ENCODE measurements around the gene RPL5. TPM values are rescaled to one million over a fixed set of nuclear protein-coding genes. Genes with fewer than 3 reads are reported as not detected.
"Not testable (repeated sequence)": the region's sequence is repeated elsewhere in the genome, so short reads cannot be mapped to it uniquely, and the experiment has no call there.

The RPL5 gene
- 2,204 TPM for polyA plus RNA-seq (2013, experiment 1 of 2)
- 2,625 TPM for polyA plus RNA-seq (2013, experiment 2 of 2)

DNA sequence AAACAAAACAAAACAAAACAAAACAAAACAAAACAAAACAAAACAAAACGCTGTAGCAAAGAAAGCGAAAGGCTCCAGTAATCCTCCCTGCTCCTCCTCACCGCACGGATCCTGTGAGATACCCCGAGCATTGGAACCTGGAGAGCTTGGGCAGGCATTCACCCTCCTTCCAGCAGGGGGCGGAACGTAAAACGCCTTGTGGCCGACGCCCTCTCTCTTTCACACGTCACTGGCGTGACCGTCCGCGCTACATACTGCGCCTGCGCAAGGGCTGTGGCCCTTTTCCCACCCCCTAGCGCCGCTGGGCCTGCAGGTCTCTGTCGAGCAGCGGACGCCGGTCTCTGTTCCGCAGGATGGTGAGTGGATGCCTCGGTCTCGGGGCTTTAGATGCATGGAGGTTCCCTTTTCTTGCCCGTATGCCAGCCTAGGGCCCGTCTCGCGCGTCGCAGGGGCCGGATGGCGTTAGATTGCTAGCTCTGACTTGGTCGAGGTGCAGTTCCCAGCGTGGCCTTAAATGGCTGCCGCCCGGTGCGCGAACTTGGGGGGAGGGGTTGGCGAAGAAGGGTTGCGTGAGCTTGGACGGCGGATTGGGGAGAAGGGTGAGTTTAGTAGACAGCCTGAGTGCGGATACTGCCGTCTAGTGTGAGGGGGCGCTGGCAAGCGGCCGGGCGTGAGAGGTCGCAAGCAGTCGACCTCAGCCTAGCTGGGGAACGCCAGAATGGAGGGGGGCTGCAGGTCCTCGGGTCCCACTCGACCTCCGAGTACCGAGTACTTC lies at the start of gene RPL5:
Gene RPL5 (plus strand): TSS at position 279 of the 775 bp plus-strand sequence. CDS start 75 bp downstream, at position 354.
- Histone ChIP-seq H3K36me3 (ENCODE audit: insufficient read depth, low read length) (peaks cover 43% of the 10 kb centered on the region), H3K4me1 (ENCODE audit: insufficient read depth, low read length) (no peaks in the 10 kb centered on the region; the same call in 1 of the 2 replicates)
- WGBS, result 1% methylated on average over 57 of the region's 57 CpGs

DNA sequence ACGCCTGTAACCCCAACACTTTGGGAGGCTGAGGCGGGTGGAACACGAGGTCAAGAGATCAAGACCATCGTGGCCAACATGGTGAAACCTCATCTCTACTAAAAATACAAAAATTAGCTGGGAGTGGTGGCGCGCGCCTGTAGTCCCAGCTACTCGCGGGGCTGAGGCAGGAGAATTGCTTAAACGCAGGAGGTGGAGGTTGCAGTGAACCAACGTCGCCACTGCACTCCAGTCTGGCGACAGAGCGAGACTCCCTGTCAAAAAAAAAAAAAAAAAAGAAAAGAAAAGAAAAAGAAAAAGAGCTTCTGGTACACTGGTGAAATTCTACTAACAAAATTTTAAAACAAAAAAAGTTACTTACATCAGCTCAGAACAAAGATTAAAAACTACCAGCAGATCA lies 48.3 kb upstream of the RPL5 start:
- H3K36me3 ChIP-seq (ENCODE audit: insufficient read depth, low read length); H3K27me3 ChIP-seq (ENCODE audit: insufficient read depth, low read length); H3K9ac ChIP-seq (ENCODE audit: low read depth, low read length); H3K27ac ChIP-seq (ENCODE audit: low read depth, low read length); H3K4me1 ChIP-seq (ENCODE audit: insufficient read depth, low read length); H3K9me3 ChIP-seq (ENCODE audit: insufficient read depth, low read depth, low read length): not testable (repeated sequence)
- 76% methylated on average over 14 of the region's 14 CpGs for WGBS
- H3K4me3 ChIP-seq (ENCODE audit: low read length), result peak overlapping the region; percentile 81

More for the DNA sequence above, at the start of gene RPL5:
- H3K9me3 ChIP-seq (ENCODE audit: insufficient read depth, low read depth, low read length), result no peaks in the 10 kb centered on the region
- H3K9ac ChIP-seq (ENCODE audit: low read depth, low read length), result peak within 1 kb of the TSS; percentile 99
- H3K27ac ChIP-seq (ENCODE audit: low read depth, low read length), result peak within 1 kb of the TSS; percentile 89
- H3K27me3 ChIP-seq (ENCODE audit: insufficient read depth, low read length), result no peaks in the 10 kb centered on the region
- peak within 1 kb of the TSS; percentile 93 for H3K4me3 ChIP-seq (ENCODE audit: low read length)

DNA sequence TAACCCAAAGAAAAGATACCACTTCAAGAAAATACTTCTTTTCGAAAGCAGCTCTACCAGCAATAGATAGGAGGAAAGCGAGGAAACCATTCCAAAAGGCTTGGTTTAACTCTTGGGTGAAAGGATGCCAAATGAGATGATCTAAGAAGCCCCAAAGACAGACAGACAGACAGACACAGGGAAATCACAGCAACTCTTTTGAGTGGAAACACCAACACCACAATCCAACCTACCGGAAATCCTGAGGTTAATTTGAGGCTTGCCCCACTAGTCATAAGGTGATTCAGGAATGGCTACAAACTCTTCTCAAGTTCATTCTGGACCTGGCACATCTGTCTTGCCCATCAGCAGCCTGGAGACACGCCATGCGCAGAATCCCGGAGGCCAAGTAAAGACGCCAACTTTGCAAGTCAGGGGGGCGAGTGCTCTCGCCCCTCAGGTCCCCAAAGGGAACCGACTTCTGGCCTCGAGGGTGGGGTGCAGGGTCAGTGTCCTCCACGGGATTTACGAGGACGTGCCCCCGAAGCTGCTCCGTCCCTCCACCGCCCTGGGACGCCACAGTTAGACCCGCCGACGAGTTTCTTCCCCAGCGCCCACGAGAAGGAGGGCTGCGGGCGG lies 47.7 kb upstream of the RPL5 start:
- Histone ChIP-seq H3K27ac (ENCODE audit: low read depth, low read length) (no peak overlapping the region; the same call in 1 of the 2 replicates), H3K4me3 (ENCODE audit: low read length) (peak overlapping the region; percentile 81), H3K4me1 (ENCODE audit: insufficient read depth, low read length) (peaks cover 5% of the 10 kb centered on the region; the same call in 1 of the 2 replicates), H3K36me3 (ENCODE audit: insufficient read depth, low read length) (no peaks in the 10 kb centered on the region), H3K27me3 (ENCODE audit: insufficient read depth, low read length) (peaks cover 5% of the 10 kb centered on the region; the same call in 1 of the 2 replicates), H3K9me3 (ENCODE audit: insufficient read depth, low read depth, low read length) (no peaks in the 10 kb centered on the region), H3K9ac (ENCODE audit: low read depth, low read length) (peak overlapping the region; percentile 74)
- 5% methylated on average over 24 of the region's 25 CpGs for WGBS

DNA sequence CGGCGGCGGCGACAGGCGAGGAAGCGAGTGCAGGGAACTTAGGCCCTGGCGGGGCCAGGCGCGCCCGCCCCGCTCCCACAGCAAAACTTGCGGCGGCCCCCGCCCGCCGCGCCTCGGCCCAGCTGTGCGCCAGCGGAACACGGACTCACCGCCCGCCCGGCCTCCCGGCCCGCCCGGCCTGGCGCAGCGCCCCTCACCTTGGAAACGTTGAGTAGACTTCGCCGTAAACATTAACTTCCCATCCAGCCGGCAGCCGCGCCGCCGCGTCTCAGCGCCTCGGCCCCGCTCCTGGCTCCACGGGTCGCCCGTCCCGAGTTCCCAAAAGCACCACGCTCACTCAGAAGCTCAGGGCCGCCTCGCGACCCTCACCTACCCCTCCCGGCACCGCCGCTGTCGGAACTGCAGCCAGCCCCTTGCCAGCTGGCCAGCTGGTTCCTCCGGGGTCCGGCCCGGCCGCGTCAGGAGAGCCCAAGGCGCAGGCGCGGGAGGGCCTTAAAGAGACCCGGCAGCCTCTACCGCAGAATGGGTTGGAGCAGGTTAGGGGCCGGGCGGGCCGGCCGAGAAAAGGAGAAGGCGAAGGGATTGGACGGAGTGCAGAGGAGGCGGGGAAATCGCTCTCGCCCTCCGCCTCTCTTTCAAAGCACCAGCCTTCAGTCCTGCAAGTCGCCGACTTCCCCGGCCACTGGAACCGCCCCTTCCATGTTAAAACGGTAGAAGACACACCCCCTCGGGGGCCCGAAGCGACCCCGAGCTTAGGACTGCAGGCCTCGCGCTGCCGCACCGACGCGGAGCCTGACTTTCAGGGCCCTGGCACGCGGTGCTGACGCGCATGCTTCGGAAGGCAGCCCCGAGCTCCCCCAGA lies 47.0 kb upstream of the RPL5 start, which contains the start of gene EVI5:
Gene EVI5 (minus strand): TSS at position 470 of the 862 bp plus-strand sequence. CDS start 48,562 bp downstream, outside the sequence.
- Histone ChIP-seq H3K9me3 (ENCODE audit: insufficient read depth, low read depth, low read length) (no peaks in the 10 kb centered on the region), H3K27ac (ENCODE audit: low read depth, low read length) (peak within 1 kb of the TSS; percentile 77; the same call in 1 of the 2 replicates), H3K36me3 (ENCODE audit: insufficient read depth, low read length) (no peaks in the 10 kb centered on the region), H3K4me1 (ENCODE audit: insufficient read depth, low read length) (peaks cover 5% of the 10 kb centered on the region; the same call in 1 of the 2 replicates), H3K9ac (ENCODE audit: low read depth, low read length) (peak within 1 kb of the TSS; percentile 74), H3K4me3 (ENCODE audit: low read length) (peak within 1 kb of the TSS; percentile 81), H3K27me3 (ENCODE audit: insufficient read depth, low read length) (peaks cover 5% of the 10 kb centered on the region; the same call in 1 of the 2 replicates)
- WGBS, result under 1% methylated on average over 94 of the region's 94 CpGs

DNA sequence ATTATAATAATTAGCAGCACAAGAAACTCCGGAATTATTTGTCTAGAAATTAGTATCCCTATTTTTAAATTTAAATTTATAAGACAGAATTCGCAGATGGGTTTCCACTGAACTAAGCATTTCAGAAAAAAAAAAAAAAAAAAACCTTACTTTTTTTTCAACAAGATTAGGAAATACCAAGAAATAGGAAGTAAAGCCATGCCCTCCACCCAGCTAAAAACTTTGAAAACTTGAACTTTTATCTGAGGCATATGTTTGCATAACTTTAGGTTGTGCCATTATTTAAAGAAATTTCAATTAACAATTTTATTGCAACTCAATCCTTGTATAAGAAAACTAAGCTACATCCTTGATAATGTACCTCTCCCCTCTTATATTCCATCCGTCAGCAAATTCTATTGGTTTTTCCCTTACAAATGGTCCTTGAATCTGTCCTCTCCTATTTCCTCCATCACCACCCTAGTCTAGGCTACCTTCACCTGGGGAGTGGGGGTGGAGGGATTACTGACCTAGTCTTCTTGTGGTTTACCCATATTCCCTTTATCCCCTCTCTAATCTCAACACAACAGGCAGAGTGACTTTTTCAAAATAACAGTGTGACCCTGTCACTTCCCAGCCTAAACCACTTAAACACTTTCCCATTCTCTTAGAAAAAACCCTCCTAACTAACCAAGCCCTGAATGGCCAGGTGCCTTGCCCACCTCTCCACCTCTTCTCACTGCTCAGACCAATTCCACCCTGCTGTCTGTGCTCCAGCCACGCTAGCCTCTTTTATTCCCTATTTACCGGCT lies 45.5 kb upstream of the RPL5 start:
- Histone ChIP-seq H3K27me3 (ENCODE audit: insufficient read depth, low read length) (peaks cover 5% of the 10 kb centered on the region; the same call in 1 of the 2 replicates), H3K4me3 (ENCODE audit: low read length) (no peak overlapping the region), H3K4me1 (ENCODE audit: insufficient read depth, low read length) (peaks cover 10% of the 10 kb centered on the region), H3K9ac (ENCODE audit: low read depth, low read length) (no peak overlapping the region), H3K9me3 (ENCODE audit: insufficient read depth, low read depth, low read length) (no peaks in the 10 kb centered on the region), H3K27ac (ENCODE audit: low read depth, low read length) (no peak overlapping the region), H3K36me3 (ENCODE audit: insufficient read depth, low read length) (no peaks in the 10 kb centered on the region)
- 79% methylated on average over 4 of the region's 5 CpGs for WGBS

DNA sequence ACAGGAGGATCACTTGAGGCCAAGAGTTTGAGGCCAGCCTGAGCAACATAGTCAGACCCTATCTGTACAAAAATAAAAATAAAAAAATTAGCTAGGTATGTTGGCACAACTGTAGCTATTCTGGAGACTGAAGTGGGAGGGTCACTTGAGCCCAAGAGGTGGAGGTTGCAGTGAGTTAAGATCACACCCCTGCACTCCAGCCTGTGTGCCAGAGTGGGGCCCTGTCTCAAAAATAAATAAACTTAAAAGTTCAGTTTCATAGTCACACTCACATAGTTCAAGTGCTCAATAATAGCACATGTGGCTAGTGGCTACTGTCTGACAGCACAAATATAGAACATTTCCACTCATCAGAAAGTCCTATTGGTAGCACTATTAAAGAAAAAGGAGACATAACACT lies 41.8 kb upstream of the RPL5 start:
- H3K27me3 ChIP-seq (ENCODE audit: insufficient read depth, low read length), result peaks cover 5% of the 10 kb centered on the region; the same call in 1 of the 2 replicates
- H3K36me3 ChIP-seq (ENCODE audit: insufficient read depth, low read length), result no peaks in the 10 kb centered on the region
- no peaks in the 10 kb centered on the region for H3K9me3 ChIP-seq (ENCODE audit: insufficient read depth, low read depth, low read length)
- H3K27ac ChIP-seq (ENCODE audit: low read depth, low read length), result no peak overlapping the region
- H3K4me1 ChIP-seq (ENCODE audit: insufficient read depth, low read length), result peaks cover 24% of the 10 kb centered on the region
- H3K9ac ChIP-seq (ENCODE audit: low read depth, low read length), result no peak overlapping the region
- H3K4me3 ChIP-seq (ENCODE audit: low read length), result no peak overlapping the region

DNA sequence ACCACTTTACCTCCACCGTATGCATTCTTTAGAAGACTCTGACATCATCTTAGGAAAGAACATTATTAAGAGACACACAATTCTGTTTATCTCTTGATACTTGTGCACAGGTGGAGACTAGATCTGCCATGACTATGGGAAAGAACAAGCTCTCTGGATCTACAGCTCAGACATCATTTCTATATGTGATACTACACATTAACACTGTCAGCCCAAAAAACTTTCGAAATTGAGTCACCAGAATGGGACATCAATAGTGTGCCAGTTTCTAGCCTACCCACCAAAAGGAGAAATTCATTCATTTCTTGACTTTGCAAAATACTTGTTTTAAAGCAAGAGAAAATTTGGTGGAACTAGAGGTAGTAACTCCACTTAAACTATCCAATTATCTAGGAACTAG lies 41.0 kb upstream of the RPL5 start:
- Histone ChIP-seq H3K4me1 (ENCODE audit: insufficient read depth, low read length) (peaks cover 24% of the 10 kb centered on the region), H3K27me3 (ENCODE audit: insufficient read depth, low read length) (peaks cover 5% of the 10 kb centered on the region; the same call in 1 of the 2 replicates), H3K36me3 (ENCODE audit: insufficient read depth, low read length) (no peaks in the 10 kb centered on the region), H3K9me3 (ENCODE audit: insufficient read depth, low read depth, low read length) (no peaks in the 10 kb centered on the region), H3K9ac (ENCODE audit: low read depth, low read length) (no peak overlapping the region), H3K4me3 (ENCODE audit: low read length) (no peak overlapping the region), H3K27ac (ENCODE audit: low read depth, low read length) (no peak overlapping the region)
- WGBS, result 92% methylated on average over 2 of the region's 2 CpGs

DNA sequence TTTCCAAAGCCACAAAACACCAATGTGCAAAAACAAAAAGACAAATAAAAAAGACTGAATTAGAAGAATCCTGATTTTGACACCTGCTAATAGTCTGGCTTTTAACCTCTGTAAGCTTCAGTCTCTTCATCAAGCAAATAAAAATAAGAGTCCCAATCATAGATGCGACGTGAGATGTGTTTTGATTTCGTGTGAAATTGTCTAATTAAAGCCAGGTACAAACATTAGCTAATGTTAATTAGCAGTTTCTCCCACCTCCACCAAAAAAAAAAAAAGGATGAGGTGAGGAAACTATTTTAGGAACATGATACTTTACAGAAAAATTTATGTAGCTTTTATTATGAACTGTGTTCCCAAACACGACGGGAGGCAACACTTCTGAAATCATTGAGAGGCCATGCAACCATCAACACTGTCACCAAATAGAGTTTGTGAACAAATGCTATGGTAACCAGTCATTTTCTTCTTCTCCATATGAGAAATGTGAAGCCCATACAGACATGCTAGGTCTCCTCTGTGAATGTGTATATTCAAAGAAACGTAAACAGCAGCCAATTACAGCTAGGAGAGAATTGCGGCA lies 40.3 kb upstream of the RPL5 start:
- peaks cover 24% of the 10 kb centered on the region for H3K4me1 ChIP-seq (ENCODE audit: insufficient read depth, low read length)
- H3K27ac ChIP-seq (ENCODE audit: low read depth, low read length), result peak overlapping the region; percentile 68
- H3K36me3 ChIP-seq (ENCODE audit: insufficient read depth, low read length), result no peaks in the 10 kb centered on the region
- peak overlapping the region; percentile 33; the same call in 1 of the 2 replicates for H3K4me3 ChIP-seq (ENCODE audit: low read length)
- H3K27me3 ChIP-seq (ENCODE audit: insufficient read depth, low read length), result no peaks in the 10 kb centered on the region; the same call in 1 of the 2 replicates
- 69% methylated on average over 7 of the region's 7 CpGs for WGBS
- no peaks in the 10 kb centered on the region for H3K9me3 ChIP-seq (ENCODE audit: insufficient read depth, low read depth, low read length)
- peak overlapping the region; percentile 36; the same call in 1 of the 2 replicates for H3K9ac ChIP-seq (ENCODE audit: low read depth, low read length)

DNA sequence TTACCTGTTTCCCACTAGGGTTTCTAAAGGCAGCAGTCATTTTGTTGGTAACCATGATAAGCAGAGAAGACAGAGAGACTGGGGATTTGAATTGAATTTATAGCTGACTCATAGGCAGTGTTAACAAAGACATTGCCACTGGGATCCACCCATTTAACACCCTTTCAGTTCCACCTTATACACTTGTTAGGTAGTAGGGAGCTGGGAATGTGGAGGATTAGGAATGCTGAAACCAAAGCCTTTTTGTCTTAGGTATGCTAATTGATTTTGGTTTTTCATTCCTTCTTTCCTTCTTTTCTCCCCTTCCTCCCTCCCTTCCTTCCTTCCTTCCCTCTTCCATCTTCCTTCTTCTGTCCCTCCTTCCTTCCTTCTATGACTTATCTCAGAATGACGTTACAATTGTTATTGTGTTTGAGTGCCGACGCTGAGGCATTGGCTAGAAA lies 39.5 kb upstream of the RPL5 start:
- peak overlapping the region; percentile 36; the same call in 1 of the 2 replicates for H3K9ac ChIP-seq (ENCODE audit: low read depth, low read length)
- peak overlapping the region; percentile 68 for H3K27ac ChIP-seq (ENCODE audit: low read depth, low read length)
- no peaks in the 10 kb centered on the region for H3K9me3 ChIP-seq (ENCODE audit: insufficient read depth, low read depth, low read length)
- WGBS, result no CpG with 5 or more reads among the region's 3 CpGs
- H3K4me1 ChIP-seq (ENCODE audit: insufficient read depth, low read length), result peaks cover 24% of the 10 kb centered on the region
- no peaks in the 10 kb centered on the region for H3K36me3 ChIP-seq (ENCODE audit: insufficient read depth, low read length)
- no peaks in the 10 kb centered on the region for H3K27me3 ChIP-seq (ENCODE audit: insufficient read depth, low read length)
- peak overlapping the region; percentile 33; the same call in 1 of the 2 replicates for H3K4me3 ChIP-seq (ENCODE audit: low read length)

DNA sequence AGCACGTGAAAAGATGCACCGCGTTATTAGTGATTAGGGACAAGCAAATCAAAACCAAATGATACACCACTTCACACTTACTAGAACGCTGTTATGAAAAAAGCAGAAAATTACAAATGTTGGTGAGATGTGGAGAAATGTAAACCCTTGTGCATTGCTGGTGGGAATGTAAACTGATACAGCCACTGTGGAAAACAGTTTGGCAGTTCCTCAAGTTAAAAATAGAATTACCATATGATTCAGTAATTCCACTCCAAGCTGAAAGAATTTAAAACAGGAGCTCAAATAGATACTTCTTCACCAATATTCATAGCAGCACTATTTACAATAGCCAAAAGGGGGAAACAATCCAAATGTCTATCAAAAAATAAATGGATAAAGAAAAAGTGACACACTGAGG lies 36.7 kb upstream of the RPL5 start:
- no peaks in the 10 kb centered on the region for H3K27me3 ChIP-seq (ENCODE audit: insufficient read depth, low read length)
- H3K27ac ChIP-seq (ENCODE audit: low read depth, low read length), result no peak overlapping the region
- no peak overlapping the region for H3K9ac ChIP-seq (ENCODE audit: low read depth, low read length)
- WGBS, result 84% methylated on average over 4 of the region's 4 CpGs
- no peaks in the 10 kb centered on the region for H3K9me3 ChIP-seq (ENCODE audit: insufficient read depth, low read depth, low read length)
- H3K4me3 ChIP-seq (ENCODE audit: low read length), result no peak overlapping the region
- no peaks in the 10 kb centered on the region for H3K36me3 ChIP-seq (ENCODE audit: insufficient read depth, low read length)
- peaks cover 24% of the 10 kb centered on the region for H3K4me1 ChIP-seq (ENCODE audit: insufficient read depth, low read length)
